Duodenal mucosa (tissue), 2 donors: ENCODE measurements around the gene CNOT3.
A peak's percentile ranks its signal among the peaks of the same experiment; 100 is the strongest.
"Not testable (repeated sequence)": the region's sequence is repeated elsewhere in the genome, so short reads cannot be mapped to it uniquely, and the experiment has no call there.

ENCODE experiments used
- H3K27ac ChIP-seq: one replicate; pipeline ENCODE4 v1.7.0; 2013; ENCODE audit warnings: low read depth, low read length
- H3K27me3 ChIP-seq, 2 donors: one replicate each; pipeline ENCODE4 v1.7.0; 2013; ENCODE audit warnings: low read length in 2 of 2, control low read depth in 1 of 2; ENCODE audit not compliant: insufficient read depth in 2 of 2, control insufficient read depth in 1 of 2
- H3K36me3 ChIP-seq, 2 donors: one replicate each; pipeline ENCODE4 v1.7.0; 2013; ENCODE audit warnings: low read length in 2 of 2, control low read depth in 1 of 2; ENCODE audit not compliant: insufficient read depth in 2 of 2, control insufficient read depth in 1 of 2
- H3K4me1 ChIP-seq, 2 donors: one replicate each; pipeline ENCODE4 v1.7.0; 2013; ENCODE audit warnings: low read length in 2 of 2, control low read depth in 1 of 2; ENCODE audit not compliant: insufficient read depth in 2 of 2, control insufficient read depth in 1 of 2
- H3K4me3 ChIP-seq, 2 donors: one replicate each; pipeline ENCODE4 v1.7.0; 2013; ENCODE audit warnings: low read length in 2 of 2, low read depth in 1 of 2
- H3K9ac ChIP-seq, 2 donors: one replicate each; pipeline ENCODE4 v1.7.0; 2013; ENCODE audit warnings: low read length in 2 of 2, low read depth in 1 of 2
- H3K9me3 ChIP-seq, 2 donors: one replicate each; pipeline ENCODE4 v1.7.0; 2013; ENCODE audit warnings: low read length in 2 of 2, control low read depth in 1 of 2; ENCODE audit not compliant: control insufficient read depth in 1 of 2

CNOT3 gene

DNA sequence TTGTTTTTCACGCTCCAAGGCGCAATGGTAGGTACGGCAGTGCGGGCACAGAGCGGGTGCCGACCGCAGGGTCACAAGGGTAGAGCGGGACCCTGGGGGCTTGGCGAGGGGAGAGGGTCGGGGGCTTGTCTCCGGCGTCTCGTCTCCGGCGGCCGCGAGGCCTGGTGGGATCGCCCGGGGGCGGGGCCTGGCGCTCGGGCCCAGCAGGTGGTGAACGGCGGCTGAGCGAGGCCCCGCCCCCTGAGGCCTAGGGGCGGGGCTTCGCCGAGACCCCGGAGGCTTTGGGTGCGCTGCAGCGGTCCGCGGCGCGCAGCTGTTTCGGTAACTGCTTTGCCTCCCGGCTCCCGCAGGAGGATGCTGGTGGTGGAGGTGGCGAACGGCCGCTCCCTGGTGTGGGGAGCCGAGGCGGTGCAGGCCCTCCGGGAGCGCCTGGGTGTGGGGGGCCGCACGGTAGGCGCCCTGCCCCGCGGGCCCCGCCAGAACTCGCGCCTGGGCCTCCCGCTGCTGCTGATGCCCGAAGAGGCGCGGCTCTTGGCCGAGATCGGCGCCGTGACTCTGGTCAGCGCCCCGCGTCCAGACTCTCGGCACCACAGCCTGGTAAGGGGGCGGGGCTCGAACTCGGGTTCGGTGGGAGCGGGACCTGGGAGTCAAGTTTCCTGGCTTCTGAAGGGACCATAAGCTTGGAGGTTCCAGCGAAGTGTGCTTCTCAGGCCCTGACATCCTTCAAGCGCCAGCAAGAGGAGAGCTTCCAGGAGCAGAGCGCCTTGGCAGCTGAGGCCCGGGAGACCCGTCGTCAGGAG lies 53.6 kb downstream of the CNOT3 start, which contains the start of gene TSEN34:
Gene TSEN34 (plus strand): TSS at position 298 of the 800 bp plus-strand sequence. CDS start 57 bp downstream, at position 355.
- peaks cover 6 to 18% of the 10 kb centered on the region in 2 donors for H3K36me3 ChIP-seq

DNA sequence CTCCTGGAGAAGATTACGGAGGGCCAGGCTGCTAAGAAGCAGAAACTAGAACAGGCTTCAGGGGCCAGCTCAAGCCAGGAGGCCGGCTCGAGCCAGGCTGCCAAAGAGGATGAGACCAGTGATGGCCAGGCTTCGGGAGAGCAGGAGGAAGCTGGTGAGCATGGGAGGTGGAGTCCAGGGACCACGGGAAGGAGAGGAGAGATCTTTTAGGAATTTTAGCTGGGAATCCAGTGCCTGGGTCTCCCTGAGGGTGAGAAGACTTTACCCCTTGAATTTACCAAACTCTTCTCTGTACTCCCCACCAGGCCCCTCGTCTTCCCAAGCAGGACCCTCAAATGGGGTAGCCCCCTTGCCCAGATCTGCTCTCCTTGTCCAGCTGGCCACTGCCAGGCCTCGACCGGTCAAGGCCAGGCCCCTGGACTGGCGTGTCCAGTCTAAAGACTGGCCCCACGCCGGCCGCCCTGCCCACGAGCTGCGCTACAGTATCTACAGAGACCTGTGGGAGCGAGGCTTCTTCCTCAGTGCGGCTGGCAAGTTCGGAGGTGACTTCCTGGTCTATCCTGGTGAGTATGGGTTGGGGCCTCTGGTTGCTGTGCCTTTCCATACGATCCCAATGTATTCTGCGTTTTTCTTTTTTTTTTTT lies 54.4 kb downstream of the CNOT3 start:
- Histone ChIP-seq H3K4me3 (peak overlapping the region; percentile 75 to 83), H3K9me3 (no peaks in the 10 kb centered on the region), H3K4me1 (peaks cover 24 to 25% of the 10 kb centered on the region in 2 donors), H3K27ac (peak overlapping the region; percentile 99), H3K27me3 (no peaks in the 10 kb centered on the region), H3K36me3 (peaks cover 6 to 12% of the 10 kb centered on the region in 2 donors), H3K9ac (peak overlapping the region; percentile 77 to 84)

More for the DNA sequence above, 53.6 kb downstream of the CNOT3 start, which contains the start of gene TSEN34:
- H3K9me3 ChIP-seq = no peaks in the 10 kb centered on the region
- H3K9ac ChIP-seq = peak within 1 kb of the TSS; percentile 77 to 84
- H3K27ac ChIP-seq = peak within 1 kb of the TSS; percentile 99
- H3K27me3 ChIP-seq = no peaks in the 10 kb centered on the region
- H3K4me3 ChIP-seq = peak within 1 kb of the TSS; percentile 75 to 85
- H3K4me1 ChIP-seq = peaks cover 31 to 32% of the 10 kb centered on the region in 2 donors

DNA sequence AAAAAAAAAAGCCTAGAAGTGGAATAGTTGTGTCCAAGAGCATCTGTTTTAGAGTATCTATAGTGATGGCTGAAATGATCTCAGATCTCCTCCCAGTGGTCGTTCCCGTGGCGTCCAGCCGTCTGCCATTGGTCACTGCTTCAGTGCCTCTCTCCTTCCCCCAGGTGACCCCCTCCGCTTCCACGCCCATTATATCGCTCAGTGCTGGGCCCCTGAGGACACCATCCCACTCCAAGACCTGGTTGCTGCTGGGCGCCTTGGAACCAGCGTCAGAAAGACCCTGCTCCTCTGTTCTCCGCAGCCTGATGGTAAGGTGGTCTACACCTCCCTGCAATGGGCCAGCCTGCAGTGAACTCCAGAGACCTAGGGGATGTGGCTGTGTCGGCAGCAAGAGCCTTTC lies 55.4 kb downstream of the CNOT3 start:
- H3K9ac ChIP-seq = no peak overlapping the region
- no peak overlapping the region for H3K27ac ChIP-seq
- H3K9me3 ChIP-seq = no peaks in the 10 kb centered on the region

DNA sequence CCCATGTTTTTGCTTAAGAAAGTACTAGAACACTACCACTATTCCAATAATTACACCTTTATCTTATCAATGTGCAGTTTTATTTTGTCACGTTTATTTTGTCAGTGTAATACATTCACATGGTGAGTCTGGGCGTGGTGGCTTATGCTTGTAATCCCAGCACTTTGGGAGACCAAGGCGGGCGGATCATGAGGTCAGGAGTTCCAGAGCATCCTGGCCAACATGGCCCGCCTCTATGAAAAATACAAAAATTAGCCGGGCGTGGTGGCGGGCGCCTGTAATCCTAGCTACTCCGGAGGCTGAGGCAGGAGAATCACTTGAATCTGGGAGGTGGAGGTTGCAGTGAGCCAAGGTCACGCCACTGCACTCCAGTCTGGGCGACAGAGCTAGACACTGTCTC lies 56.9 kb downstream of the CNOT3 start:
- H3K27ac ChIP-seq, H3K9ac ChIP-seq, H3K27me3 ChIP-seq, H3K9me3 ChIP-seq, H3K4me3 ChIP-seq: not testable (repeated sequence)
- Histone ChIP-seq H3K36me3 (peaks cover 6 to 12% of the 10 kb centered on the region in 2 donors), H3K4me1 (peaks cover 9 to 10% of the 10 kb centered on the region in 2 donors)

More for the DNA sequence above, 55.4 kb downstream of the CNOT3 start:
- H3K4me3 ChIP-seq = no peak overlapping the region
- no peaks in the 10 kb centered on the region for H3K27me3 ChIP-seq
- H3K36me3 ChIP-seq = peaks cover 6 to 12% of the 10 kb centered on the region in 2 donors
- peaks cover 15 to 18% of the 10 kb centered on the region in 2 donors for H3K4me1 ChIP-seq

DNA sequence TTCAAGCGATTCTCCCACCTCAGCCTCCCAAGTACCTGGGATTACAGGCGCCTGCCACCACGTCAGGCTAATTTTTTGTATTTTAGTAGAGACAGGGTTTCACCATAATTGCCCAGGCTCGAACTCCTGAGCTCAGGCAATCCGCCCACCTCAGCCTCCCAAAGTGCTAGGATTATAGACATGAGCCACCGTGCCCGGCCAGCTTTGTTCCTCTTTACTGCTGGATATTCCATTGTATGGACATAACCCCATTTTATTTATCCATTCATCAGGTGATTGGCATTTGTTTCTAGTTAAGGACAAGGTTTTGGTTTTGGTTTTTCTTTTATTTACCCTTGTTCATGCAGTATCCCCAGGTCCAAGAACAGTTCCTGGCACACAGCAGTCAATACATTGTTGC lies 59.0 kb downstream of the CNOT3 start:
- peaks cover 13 to 15% of the 10 kb centered on the region in 2 donors for H3K4me1 ChIP-seq
- H3K9ac ChIP-seq = no peak overlapping the region
- peaks cover 8 to 14% of the 10 kb centered on the region in 2 donors for H3K36me3 ChIP-seq
- H3K27ac ChIP-seq = no peak overlapping the region
- no peak overlapping the region for H3K4me3 ChIP-seq
- H3K9me3 ChIP-seq = no peaks in the 10 kb centered on the region
- H3K27me3 ChIP-seq = no peaks in the 10 kb centered on the region

DNA sequence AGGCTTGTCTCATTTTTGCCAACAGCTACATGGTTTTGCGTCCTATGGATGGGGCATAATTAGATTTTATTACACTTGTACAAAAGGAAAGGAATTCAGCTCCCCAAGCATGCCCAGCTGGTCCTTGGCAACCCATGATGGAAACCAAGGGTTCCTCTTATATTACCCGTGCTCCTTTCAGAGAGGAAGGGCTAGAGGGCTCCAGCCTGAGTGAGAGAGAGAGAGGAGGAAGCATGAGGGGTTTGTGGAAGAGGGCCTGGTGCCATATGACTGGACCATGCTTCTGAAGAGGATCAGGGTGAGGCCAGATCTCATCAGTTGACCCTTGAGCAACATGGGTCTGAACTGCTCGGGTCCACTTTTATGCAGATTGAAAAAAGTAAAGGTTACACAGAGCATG lies 59.6 kb downstream of the CNOT3 start:
- no peak overlapping the region for H3K27ac ChIP-seq

DNA sequence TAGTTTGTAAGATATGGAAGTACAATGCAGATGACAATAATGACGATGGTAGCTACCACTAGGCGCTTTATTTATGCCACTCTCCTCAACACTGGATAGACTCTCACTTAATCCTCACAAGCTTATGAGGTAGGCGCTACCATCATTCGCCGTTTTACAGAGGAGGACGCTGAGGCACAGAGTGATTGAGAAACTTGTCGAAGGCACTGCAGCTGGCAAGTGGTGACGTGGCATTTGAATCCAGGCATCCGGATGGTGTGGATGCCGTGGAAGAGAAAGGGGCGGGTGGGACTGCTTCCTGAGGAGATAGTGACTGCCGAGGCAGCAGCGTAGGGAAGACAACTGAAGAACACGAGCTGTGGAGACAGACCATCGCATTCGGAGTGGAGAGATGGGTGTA lies 61.8 kb downstream of the CNOT3 start:
- H3K4me3 ChIP-seq = no peak overlapping the region
- H3K36me3 ChIP-seq = peaks cover 21 to 31% of the 10 kb centered on the region in 2 donors
- H3K9me3 ChIP-seq = no peaks in the 10 kb centered on the region
- peaks cover 30 to 36% of the 10 kb centered on the region in 2 donors for H3K4me1 ChIP-seq
- H3K27ac ChIP-seq = no peak overlapping the region
- no peaks in the 10 kb centered on the region for H3K27me3 ChIP-seq
- no peak overlapping the region for H3K9ac ChIP-seq

More for the DNA sequence above, 59.6 kb downstream of the CNOT3 start:
- Histone ChIP-seq H3K36me3 (peaks cover 14 to 20% of the 10 kb centered on the region in 2 donors), H3K4me3 (no peak overlapping the region), H3K9me3 (no peaks in the 10 kb centered on the region), H3K4me1 (peaks cover 13 to 15% of the 10 kb centered on the region in 2 donors), H3K27me3 (no peaks in the 10 kb centered on the region), H3K9ac (no peak overlapping the region)

DNA sequence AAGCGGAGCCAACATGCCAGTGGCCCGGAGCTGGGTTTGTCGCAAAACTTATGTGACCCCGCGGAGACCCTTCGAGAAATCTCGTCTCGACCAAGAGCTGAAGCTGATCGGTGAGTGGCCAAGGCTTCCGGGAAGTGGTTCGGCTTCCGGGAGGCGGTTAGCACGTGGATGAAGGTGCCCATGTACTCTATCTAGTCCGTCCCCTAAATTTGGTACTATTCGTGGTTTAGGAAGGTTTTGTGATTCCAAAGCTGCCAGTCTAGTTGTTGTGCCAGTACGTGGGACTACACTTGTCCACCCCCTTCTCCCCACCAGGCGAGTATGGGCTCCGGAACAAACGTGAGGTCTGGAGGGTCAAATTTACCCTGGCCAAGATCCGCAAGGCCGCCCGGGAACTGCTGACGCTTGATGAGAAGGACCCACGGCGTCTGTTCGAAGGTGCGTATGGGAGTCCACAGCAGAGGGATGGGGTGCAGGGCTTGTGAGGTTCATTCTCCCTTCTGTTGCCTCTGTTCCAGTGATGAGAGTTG lies 63.7 kb downstream of the CNOT3 start:
- no peaks in the 10 kb centered on the region for H3K27me3 ChIP-seq
- H3K4me3 ChIP-seq = peak overlapping the region; percentile 78 to 95

DNA sequence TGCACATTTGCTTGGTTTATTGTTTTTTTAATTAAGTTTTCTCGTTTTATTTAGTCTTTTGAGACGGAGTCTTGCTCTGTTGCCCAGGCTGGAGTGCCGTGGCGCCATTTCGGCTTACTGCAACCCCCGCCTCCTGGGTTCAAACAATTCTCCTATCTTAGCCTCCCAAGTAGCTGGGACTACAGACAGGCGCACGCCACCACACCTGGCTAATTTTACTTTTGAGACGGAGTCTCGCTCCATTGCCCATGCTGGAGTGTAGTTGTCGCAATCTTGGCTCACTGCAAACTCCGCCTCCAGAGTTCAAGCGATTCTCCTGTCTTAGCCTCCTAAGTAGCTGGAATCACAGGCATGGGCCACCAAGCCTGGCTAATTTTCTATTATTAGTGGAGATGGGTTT lies 64.4 kb downstream of the CNOT3 start:
- Histone ChIP-seq H3K4me1 (peaks cover 49 to 61% of the 10 kb centered on the region in 2 donors), H3K27ac (no peak overlapping the region), H3K36me3 (peaks cover 35 to 57% of the 10 kb centered on the region in 2 donors), H3K9ac (peak overlapping the region; percentile 85 to 97), H3K27me3 (no peaks in the 10 kb centered on the region), H3K4me3 (peak overlapping the region; percentile 78 to 95), H3K9me3 (no peaks in the 10 kb centered on the region)

More for the DNA sequence above, 63.7 kb downstream of the CNOT3 start:
- Histone ChIP-seq H3K4me1 (peaks cover 42 to 53% of the 10 kb centered on the region in 2 donors), H3K9ac (peak overlapping the region; percentile 85 to 97), H3K9me3 (no peaks in the 10 kb centered on the region), H3K36me3 (peaks cover 28 to 49% of the 10 kb centered on the region in 2 donors), H3K27ac (peak overlapping the region; percentile 92)
